H1 (cell line): ENCODE measurements around the gene TGFB3. TPM values are rescaled to one million over a fixed set of nuclear protein-coding genes. Genes with fewer than 3 reads are reported as not detected.

Experiments used
- CTCF ChIA-PET: fragments of 300-600 bp; sonication (Branson Sonifier 250); formaldehyde crosslinking; loops from one replicate; lab custom pipeline; 2021; ENCODE audit not compliant: partially characterized antibody; lab: Charles Lee
- POLR2A ChIA-PET: fragments of 300-600 bp; sonication (Branson Sonifier 250); formaldehyde crosslinking; loops from one replicate; lab custom pipeline; 2021; ENCODE audit warnings: inconsistent platforms; ENCODE audit not compliant: partially characterized antibody; lab: Charles Lee
- DNase-seq, 2 experiments: peaks; one replicate each; pipeline versions ENCODE4 v3.0.0 to v3.0.0-alpha.2; 2010 to 2022; ENCODE audit warnings: low spot score in 2 of 2, low read depth in 1 of 2, mixed read lengths in 1 of 2
- FAIRE-seq: peaks from 2 replicates; lab custom pipeline; 2011; peaks lifted over from hg19 to GRCh38; lab: Jason Lieb, UNC
- H2AFZ ChIP-seq: 2 replicates; pipeline ENCODE4 v1.8.1; 2012; ENCODE audit warnings: low read length, inconsistent platforms
- H2AK5ac ChIP-seq: 2 replicates; pipeline ENCODE4 v1.6.1; 2013; ENCODE audit warnings: low read depth, low read length
- H2BK120ac ChIP-seq: replicated peaks from 2 replicates; pipeline ENCODE3; 2013; ENCODE audit warnings: low read depth, low read length, inconsistent platforms
- H2BK12ac ChIP-seq: 2 replicates; pipeline ENCODE4 v1.6.1; 2013; ENCODE audit warnings: low read depth, low read length
- H2BK15ac ChIP-seq: 2 replicates; pipeline ENCODE4 v1.6.1; 2013; ENCODE audit warnings: low read length
- H2BK20ac ChIP-seq: 2 replicates; pipeline ENCODE4 v1.6.1; 2013; ENCODE audit warnings: low read length
- H2BK5ac ChIP-seq: 2 replicates; pipeline ENCODE4 v1.6.1; 2013; ENCODE audit warnings: low read depth, low read length
- H3K14ac ChIP-seq: 2 replicates; pipeline ENCODE4 v1.6.1; 2013; ENCODE audit warnings: inconsistent platforms; ENCODE audit not compliant: insufficient read length
- H3K18ac ChIP-seq: 2 replicates; pipeline ENCODE4 v1.6.1; 2013; ENCODE audit warnings: low read length; ENCODE audit errors: extremely low read depth
- H3K23ac ChIP-seq: 2 replicates; pipeline ENCODE4 v1.6.1; 2013; ENCODE audit warnings: inconsistent platforms; ENCODE audit not compliant: insufficient read length
- H3K23me2 ChIP-seq: 2 replicates; pipeline ENCODE4 v1.6.1; 2013; ENCODE audit warnings: low read depth, low read length
- H3K27ac ChIP-seq: 2 replicates; pipeline ENCODE4 v1.6.1; 2011; ENCODE audit warnings: low read depth, low read length, inconsistent platforms
- H3K27me3 ChIP-seq, 4 experiments: replicated peaks in 1 of 4; 1 replicate in 1 of 4; 2 replicates in 3 of 4; pipeline versions ENCODE4 v1.6.1 to v1.8.1; 2011 to 2013; ENCODE audit warnings: low read length in 3 of 4, mild to moderate bottlenecking in 3 of 4, inconsistent platforms in 2 of 4, mixed read lengths in 2 of 4, moderate library complexity in 1 of 4; ENCODE audit not compliant: control insufficient read depth in 3 of 4, insufficient read depth in 3 of 4; ENCODE audit errors: extremely low read depth in 1 of 4
- H3K36me3 ChIP-seq, 4 experiments: 2 replicates each; pipeline versions ENCODE4 v1.6.1 to v1.8.1; 2011 to 2013; ENCODE audit warnings: mild to moderate bottlenecking in 4 of 4, low read length in 3 of 4, moderate library complexity in 2 of 4, control low read depth in 1 of 4, inconsistent platforms in 1 of 4; ENCODE audit not compliant: insufficient read depth in 4 of 4, control insufficient read depth in 2 of 4
- H3K4ac ChIP-seq: replicated peaks from 2 replicates; pipeline ENCODE3; 2013; ENCODE audit warnings: low read length, low read depth, mixed read lengths, inconsistent platforms; ENCODE audit not compliant: insufficient read length
- H3K4me1 ChIP-seq, 4 experiments: replicated peaks in 1 of 4; 1 replicate in 1 of 4; 2 replicates in 3 of 4; pipeline versions ENCODE4 v1.6.1 to v1.8.1; 2011 to 2013; ENCODE audit warnings: low read length in 3 of 4, inconsistent platforms in 2 of 4, mixed read lengths in 1 of 4; ENCODE audit not compliant: insufficient read depth in 4 of 4, control insufficient read depth in 3 of 4
- H3K4me2 ChIP-seq, 2 experiments: 2 replicates each; pipeline versions ENCODE4 v1.6.1 to v1.8.1; 2011 to 2013; ENCODE audit warnings: low read depth in 2 of 2, low read length in 2 of 2, control low read depth in 1 of 2, inconsistent platforms in 1 of 2, mild to moderate bottlenecking in 1 of 2; ENCODE audit not compliant: insufficient read depth in 1 of 2
- H3K4me3 ChIP-seq, 4 experiments: fragments of 200-600, 300-600 bp in 1 of 4; sonication (generic), shearing (Covaris generic), sonication (Bioruptor Twin) in 1 of 4; 2 replicates each; pipeline versions ENCODE4 v1.5.1 to v1.8.1; 2011 to 2016; ENCODE audit warnings: low read length in 4 of 4, low read depth in 3 of 4, control low read depth in 2 of 4, inconsistent platforms in 2 of 4, mild to moderate bottlenecking in 2 of 4, mixed read lengths in 1 of 4, moderate library complexity in 1 of 4; ENCODE audit not compliant: insufficient read depth in 2 of 4; ENCODE audit errors: extremely low read depth in 1 of 4
- H3K56ac ChIP-seq: replicated peaks from 2 replicates; pipeline ENCODE3; 2013; ENCODE audit warnings: low read depth, mild to moderate bottlenecking, mixed read lengths, low read length, inconsistent platforms; ENCODE audit not compliant: insufficient read length
- H3K79me1 ChIP-seq: 2 replicates; pipeline ENCODE4 v1.6.1; 2013; ENCODE audit warnings: low read depth, low read length, control low read depth
- H3K79me2 ChIP-seq, 2 experiments: 2 replicates each; pipeline versions ENCODE4 v1.6.1 to v1.8.1; 2012 to 2013; ENCODE audit warnings: low read length in 2 of 2, mild to moderate bottlenecking in 2 of 2, inconsistent platforms in 1 of 2; ENCODE audit not compliant: insufficient read depth in 2 of 2, control insufficient read depth in 1 of 2
- H3K9ac ChIP-seq, 4 experiments: replicated peaks in 1 of 4; 1 replicate in 1 of 4; 2 replicates in 3 of 4; pipeline versions ENCODE4 v1.6.1 to v1.8.1; 2011 to 2013; ENCODE audit warnings: low read depth in 3 of 4, low read length in 3 of 4, control low read depth in 2 of 4, mild to moderate bottlenecking in 2 of 4, moderate library complexity in 2 of 4, inconsistent platforms in 1 of 4; ENCODE audit errors: extremely low read depth in 1 of 4
- H3K9me3 ChIP-seq, 2 experiments: 2 replicates each; pipeline versions ENCODE4 v1.6.1 to v1.8.1; 2012 to 2013; ENCODE audit warnings: mild to moderate bottlenecking in 2 of 2, moderate library complexity in 2 of 2, control low read depth in 1 of 2, inconsistent platforms in 1 of 2, low read depth in 1 of 2, low read length in 1 of 2, mixed read lengths in 1 of 2; ENCODE audit not compliant: insufficient read depth in 2 of 2
- H4K20me1 ChIP-seq, 2 experiments: replicated peaks in 1 of 2; 2 replicates each; pipeline versions ENCODE3 to v1.8.1; 2011 to 2013; ENCODE audit warnings: inconsistent platforms in 2 of 2, low read length in 2 of 2, mild to moderate bottlenecking in 1 of 2; ENCODE audit not compliant: insufficient read depth in 2 of 2, control insufficient read depth in 1 of 2
- H4K5ac ChIP-seq: 2 replicates; pipeline ENCODE4 v1.6.1; 2013; ENCODE audit warnings: low read length, low read depth, mixed read lengths, inconsistent platforms; ENCODE audit not compliant: insufficient read length
- H4K8ac ChIP-seq: 2 replicates; pipeline ENCODE4 v1.8.0; 2013; ENCODE audit warnings: mild to moderate bottlenecking, moderate library complexity, low read length, inconsistent platforms; ENCODE audit not compliant: insufficient read depth; ENCODE audit errors: extremely low read depth
- H4K91ac ChIP-seq: replicated peaks from 2 replicates; pipeline ENCODE3; 2013; ENCODE audit warnings: low read length, mixed read lengths, inconsistent platforms; ENCODE audit not compliant: insufficient read length
- BCL11A ChIP-seq, 2 experiments: IDR thresholded peaks; one replicate each; pipeline ENCODE4 v1.6.1; 2011; ENCODE audit warnings: low read depth in 2 of 2, low read length in 2 of 2, mild to moderate bottlenecking in 2 of 2
- EGR1 ChIP-seq: IDR thresholded peaks from 2 replicates; pipeline ENCODE4 v1.6.1; 2011; ENCODE audit warnings: low read depth, low read length, borderline replicate concordance
- GABPA ChIP-seq: IDR thresholded peaks from 2 replicates; pipeline ENCODE4 v1.6.1; 2011; ENCODE audit warnings: mild to moderate bottlenecking, low read length, moderate library complexity, borderline replicate concordance; ENCODE audit not compliant: insufficient read depth
- HDAC2 ChIP-seq, 2 experiments: fragments of 300-600 bp in 1 of 2; sonication (generic) in 1 of 2; IDR thresholded peaks; 2 replicates each; pipeline ENCODE4 v1.6.1; 2011 to 2012; ENCODE audit warnings: low read depth in 2 of 2, low read length in 2 of 2, mild to moderate bottlenecking in 2 of 2, moderate library complexity in 2 of 2, borderline replicate concordance in 1 of 2, inconsistent platforms in 1 of 2
- JUN ChIP-seq: IDR thresholded peaks from 2 replicates; pipeline ENCODE4 v1.6.1; 2011; ENCODE audit warnings: low read depth, mild to moderate bottlenecking, improper control_type of control experiment, low read length
- SIX5 ChIP-seq: IDR thresholded peaks from 2 replicates; pipeline ENCODE4 v1.6.1; 2011; ENCODE audit warnings: mild to moderate bottlenecking, low read depth, low read length
- SRF ChIP-seq: IDR thresholded peaks from 2 replicates; pipeline ENCODE4 v1.6.1; 2011; ENCODE audit warnings: mild to moderate bottlenecking, low read depth, low read length, moderate library complexity
- WGBS, 2 experiments: shearing (Covaris generic) in 1 of 2; methylation state at CpG; one replicate each; pipeline versions ENCODE4 v1.1.6 to v1.1.7; 2013 to 2015; ENCODE audit warnings: low lambda C conversion rate in 2 of 2, mixed read lengths in 2 of 2, inconsistent platforms in 1 of 2, low coverage in 1 of 2, missing lambda C conversion rate in 1 of 2; ENCODE audit not compliant: insufficient replicate concordance in 2 of 2, insufficient coverage in 1 of 2, insufficient read length in 1 of 2; ENCODE audit errors: extremely low coverage in 1 of 2, missing lambda C conversion rate in 1 of 2; 5-methylcytosine and 5-hydroxymethylcytosine counted together
- polyA plus RNA-seq, 7 experiments: library from polyadenylated mRNA; depleted of rRNA in 3 of 7; stranded (reverse) in 5 of 7; unstranded in 2 of 7; fragments of >200 nt in 5 of 7; fragments of 200-250 nt in 2 of 7; gene quantifications; 1 replicate in 5 of 7; 2 replicates in 1 of 7; 4 replicates in 1 of 7; pipeline versions ENCODE4 v1.2.1 to v1.2.3, GENCODE V29; 2011 to 2013; ENCODE audit warnings: missing spikeins in 2 of 7, mixed read lengths in 2 of 7
- total RNA-seq: library from RNA; stranded (reverse); fragmentation: NEBNext Ultra II Directional; extraction: Animal tissue kit (Norgen Biotek cat#: 25700); gene quantifications from 2 replicates; pipeline ENCODE4 v1.2.1, GENCODE V29; 2021

Gene TGFB3
- total and polyA plus RNA-seq, 2 of the 8 experiments (the other 6 are each of a cell fraction or from before 2014, with no cell fraction given): 0.65 to 0.86 TPM

DNA sequence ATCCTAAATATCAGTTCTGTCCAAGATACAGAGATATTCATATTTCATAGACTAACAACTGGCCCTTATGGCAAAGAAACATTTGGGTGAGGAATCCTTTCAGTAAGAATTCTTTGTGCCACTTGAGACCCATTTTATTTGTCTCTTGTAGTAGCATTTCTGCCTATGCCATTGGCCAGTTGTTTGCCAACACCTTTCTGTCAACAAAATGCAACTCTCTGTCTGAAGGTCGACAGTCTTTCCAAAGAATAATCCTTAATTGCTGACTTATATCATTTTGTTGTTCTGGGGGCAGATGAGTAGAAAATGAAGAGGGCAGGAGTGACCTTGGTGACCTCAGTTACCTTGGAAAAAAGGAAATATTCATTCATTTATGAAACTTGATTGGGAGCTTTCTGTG lies 14.7 kb upstream of the TGFB3 start:
- Histone ChIP-seq H3K18ac (no peak overlapping the region), H3K4me2 (no peak overlapping the region), H3K4me1 (no peaks in the 10 kb centered on the region)
- TF ChIP-seq BCL11A (IDR thresholded peaks at IDR 0.05; ENCODE audit: low read depth in 2 of 2, low read length in 2 of 2) (no peak), GABPA (no peak), HDAC2 (IDR thresholded peaks at IDR 0.05; ENCODE audit: borderline replicate concordance in 1 of 2, low read depth in 2 of 2, low read length in 2 of 2) (no peak), EGR1 (no peak), SIX5 (no peak), SRF (no peak), JUN (no peak)
- TF ChIP-seq, all 59 proteins: peak for 0
- POLR2A ChIA-PET: interaction anchor here (1.3 kb wide), 1 partner anchor 14 kb away, joined by 3 read pairs; no protein-coding TSS in a partner anchor
- Histone ChIP-seq H3K14ac (no peak overlapping the region), H2BK15ac (no peak overlapping the region), H3K9me3 (no peaks in the 10 kb centered on the region), H3K4me3 (no peak overlapping the region), H3K27ac (no peak overlapping the region), H4K91ac (no peak overlapping the region), H3K36me3 (peaks cover 0 to 6% (median 0%) of the 10 kb centered on the region in 4 experiments; a peak in 4 of 8 replicates), H3K79me1 (no peaks in the 10 kb centered on the region), H4K5ac (no peak overlapping the region), H2BK20ac (no peak overlapping the region), H3K27me3 (no peaks in the 10 kb centered on the region), H2BK12ac (no peak overlapping the region), H4K20me1 (peaks cover 0 to 2% of the 10 kb centered on the region in 2 experiments), H3K56ac (no peak overlapping the region), H2BK5ac (no peak overlapping the region), H2AK5ac (no peak overlapping the region), H2AFZ (no peak overlapping the region), H2BK120ac (no peak overlapping the region), H3K9ac (no peak overlapping the region), H3K23me2 (no peaks in the 10 kb centered on the region), H3K23ac (no peak overlapping the region), H4K8ac (no peak overlapping the region), H3K4ac (no peak overlapping the region), H3K79me2 (no peaks in the 10 kb centered on the region)
- WGBS, 2 experiments: 87% methylated on average over 1 of the region's 1 CpG; no CpG with 5 or more reads in 1 of the 2 experiments
- FAIRE-seq: no peak
- no peak for DNase-seq
- CTCF ChIA-PET: no interaction called here
